IMR-90 (cell line): ENCODE data around the gene LY9. TPM values are rescaled to one million over a fixed set of nuclear protein-coding genes. Genes with fewer than 3 reads are reported as not detected.
"Not testable (repeated sequence)": the region's sequence is repeated elsewhere in the genome, so short reads cannot be mapped to it uniquely, and the experiment has no call there.

ENCODE experiments used
- ATAC-seq: fragments of 200-7000 bp; cut with Tn5 transposase; 2 replicates; pipeline ENCODE4 v1.9.1; 2020; ENCODE audit warnings: low read depth, mild to moderate bottlenecking, moderate library complexity
- BruUV-seq: library from RNA; stranded (reverse); fragments of 400-500 nt; replicated peaks from 2 replicates; lab custom pipeline; 2021; lab: Mats Ljungman, UMichigan
- CTCF ChIA-PET: fragments of 300-600 bp; formaldehyde crosslinking; extraction: SDS; loops from one replicate; lab custom pipeline; 2021; ENCODE audit warnings: antibody characterized with exemption; lab: Yijun Ruan, JAX
- POLR2A ChIA-PET: fragments of 300-600 bp; sonication (Branson Sonifier 250); formaldehyde crosslinking; loops from one replicate; lab custom pipeline; 2022; ENCODE audit warnings: antibody characterized with exemption; ENCODE audit not compliant: unreplicated experiment; lab: Charles Lee
- DNase-seq: peaks from one replicate; pipeline ENCODE4 v3.0.0; 2013
- H2AFZ ChIP-seq: replicated peaks from 2 replicates; pipeline ENCODE3; 2013; ENCODE audit warnings: low read length, mild to moderate bottlenecking; ENCODE audit not compliant: poor library complexity
- H2AK5ac ChIP-seq: 2 replicates; pipeline ENCODE4 v1.6.1; 2013; ENCODE audit warnings: low read depth, low read length, inconsistent platforms
- H2AK9ac ChIP-seq: replicated peaks from 2 replicates; pipeline ENCODE3; 2013; ENCODE audit warnings: mild to moderate bottlenecking, low read depth, low read length, moderate library complexity; ENCODE audit not compliant: poor library complexity
- H2BK120ac ChIP-seq: 2 replicates; pipeline ENCODE4 v1.6.1; 2013; ENCODE audit warnings: low read depth, low read length, inconsistent platforms
- H2BK15ac ChIP-seq: 3 replicates; pipeline ENCODE4 v1.6.1; 2013; ENCODE audit warnings: low read depth, low read length, inconsistent platforms
- H2BK20ac ChIP-seq: 2 replicates; pipeline ENCODE4 v1.6.1; 2013; ENCODE audit warnings: low read depth, mild to moderate bottlenecking, inconsistent platforms, low read length, moderate library complexity
- H2BK5ac ChIP-seq: 2 replicates; pipeline ENCODE4 v1.6.1; 2013; ENCODE audit warnings: mild to moderate bottlenecking, low read depth, low read length, inconsistent platforms; ENCODE audit not compliant: poor library complexity, severe bottlenecking
- H3K14ac ChIP-seq: replicated peaks from 2 replicates; pipeline ENCODE4 v1.6.1; 2013; ENCODE audit warnings: low read depth, low read length, inconsistent platforms
- H3K18ac ChIP-seq: 2 replicates; pipeline ENCODE4 v1.6.1; 2013; ENCODE audit warnings: low read depth, low read length, control low read depth
- H3K23ac ChIP-seq: 2 replicates; pipeline ENCODE4 v1.6.1; 2013; ENCODE audit warnings: low read depth, low read length, inconsistent platforms
- H3K27ac ChIP-seq: 2 replicates; pipeline ENCODE4 v1.5.1; 2013; ENCODE audit warnings: mild to moderate bottlenecking, control low read depth, low read length; ENCODE audit not compliant: insufficient read depth
- H3K27me3 ChIP-seq: 2 replicates; pipeline ENCODE4 v1.6.1; 2013; ENCODE audit warnings: low read length; ENCODE audit not compliant: control insufficient read depth, insufficient read depth
- H3K36me3 ChIP-seq: 2 replicates; pipeline ENCODE4 v1.6.1; 2013; ENCODE audit warnings: low read length, mixed read lengths; ENCODE audit not compliant: control insufficient read depth, insufficient read depth
- H3K4ac ChIP-seq: 2 replicates; pipeline ENCODE4 v1.6.1; 2013; ENCODE audit warnings: low read depth, low read length, inconsistent platforms
- H3K4me1 ChIP-seq: 2 replicates; pipeline ENCODE4 v1.6.1; 2013; ENCODE audit warnings: low read length, mixed read lengths; ENCODE audit not compliant: control insufficient read depth, insufficient read depth
- H3K4me2 ChIP-seq: 2 replicates; pipeline ENCODE4 v1.6.1; 2013; ENCODE audit warnings: low read depth, mild to moderate bottlenecking, control low read depth, low read length, moderate library complexity
- H3K4me3 ChIP-seq: 2 replicates; pipeline ENCODE4 v1.5.1; 2013; ENCODE audit warnings: low read depth, mild to moderate bottlenecking, control low read depth, low read length, moderate library complexity; ENCODE audit not compliant: insufficient read depth
- H3K56ac ChIP-seq: 2 replicates; pipeline ENCODE4 v1.6.1; 2013; ENCODE audit warnings: low read length, inconsistent platforms; ENCODE audit not compliant: insufficient read depth; ENCODE audit errors: extremely low read depth
- H3K79me1 ChIP-seq, 2 experiments: 2 replicates each; pipeline ENCODE4 v1.6.1; 2013; ENCODE audit warnings: low read length in 2 of 2, inconsistent platforms in 1 of 2, low read depth in 1 of 2
- H3K9ac ChIP-seq: 2 replicates; pipeline ENCODE4 v1.6.1; 2013; ENCODE audit warnings: low read depth, low read length, control low read depth
- H3K9me1 ChIP-seq: 2 replicates; pipeline ENCODE4 v1.6.1; 2013; ENCODE audit warnings: low read length, inconsistent platforms; ENCODE audit not compliant: insufficient read depth
- H3K9me3 ChIP-seq: 2 replicates; pipeline ENCODE4 v1.6.1; 2013; ENCODE audit warnings: low read length; ENCODE audit not compliant: control insufficient read depth, insufficient read depth
- H4K20me1 ChIP-seq: 2 replicates; pipeline ENCODE4 v1.6.1; 2013; ENCODE audit warnings: low read length, inconsistent platforms; ENCODE audit not compliant: insufficient read depth
- H4K5ac ChIP-seq: 2 replicates; pipeline ENCODE4 v1.6.1; 2013; ENCODE audit warnings: mild to moderate bottlenecking, low read depth, low read length, control low read depth
- H4K8ac ChIP-seq, 2 experiments: 2 replicates each; pipeline ENCODE4 v1.6.1; 2013; ENCODE audit warnings: low read depth in 2 of 2, low read length in 2 of 2, control low read depth in 1 of 2, inconsistent platforms in 1 of 2
- H4K91ac ChIP-seq: 2 replicates; pipeline ENCODE4 v1.6.1; 2013; ENCODE audit warnings: low read depth, low read length, inconsistent platforms; ENCODE audit not compliant: insufficient read depth
- WGBS, 2 experiments: methylation state at CpG; one replicate each; pipeline versions ENCODE4 v1.1.5 to v1.1.7; 2013; ENCODE audit warnings: missing lambda C conversion rate in 2 of 2; ENCODE audit not compliant: insufficient read length in 1 of 2; ENCODE audit errors: extremely low coverage in 2 of 2; 5-methylcytosine and 5-hydroxymethylcytosine counted together
- dilution Hi-C: fragments of 300-500 bp; cut with HindIII; formaldehyde crosslinking; loops from one replicate; pipeline ENCODE4 v1.14.3; 2018; ENCODE audit warnings: low sequenced_read_pairs; ENCODE audit not compliant: unreplicated experiment
- in situ Hi-C: fragments of 300-500 bp; cut with MboI; formaldehyde crosslinking; loops from 3 replicates; pipeline ENCODE4 v1.14.3; 2019; ENCODE audit warnings: low sequenced_read_pairs, inconsistent platforms, mixed read lengths
- intact Hi-C: fragments of 100-400 bp; cut with micrococcal nuclease; formaldehyde crosslinking; loops from 2 replicates; pipeline ENCODE4 v1.10.0; 2022
- polyA plus RNA-seq, 3 experiments: library from polyadenylated mRNA; depleted of rRNA; stranded (reverse); fragments of >200 nt; gene quantifications; 2 replicates each; pipeline ENCODE4 v1.2.3, GENCODE V29; 2012; ENCODE audit warnings: low replicate concordance in 1 of 3
- total RNA-seq: library from RNA; depleted of rRNA; stranded (reverse); fragments of >200 nt; gene quantifications from 2 replicates; pipeline ENCODE4 v1.2.3, GENCODE V29; 2012

LY9 gene
- total and polyA plus RNA-seq, 2 of the 4 experiments (the other 2 are of a cell fraction), result not detected

- H3K36me3 ChIP-seq, H4K5ac ChIP-seq, BruUV-seq, H2AK5ac ChIP-seq, H2AK9ac ChIP-seq, ATAC-seq, H3K27me3 ChIP-seq, POLR2A ChIA-PET, H3K56ac ChIP-seq, H3K4ac ChIP-seq, H3K79me1 ChIP-seq, H3K27ac ChIP-seq, H3K9me1 ChIP-seq, H3K18ac ChIP-seq, dilution Hi-C loops, H3K4me1 ChIP-seq, H3K14ac ChIP-seq, H3K4me3 ChIP-seq, H3K4me2 ChIP-seq, intact Hi-C loops, H4K8ac ChIP-seq, H2AFZ ChIP-seq, H2BK15ac ChIP-seq, H2BK120ac ChIP-seq, H2BK20ac ChIP-seq, DNase-seq, H4K91ac ChIP-seq, H4K20me1 ChIP-seq, H3K9me3 ChIP-seq, H3K23ac ChIP-seq, H2BK5ac ChIP-seq, in situ Hi-C loops, CTCF ChIA-PET, H3K9ac ChIP-seq: not testable (repeated sequence)
- no CpG with 5 or more reads among the region's 4 CpGs for WGBS, 2 experiments
Measured at GRCh38 chr1:160867651-160868050, 71.7 kb downstream of the LY9 start.
